IPS DF 4.7 (cell line): ENCODE results near the gene LAMTOR1.
A peak's percentile ranks its signal among the peaks of the same experiment; 100 is the strongest.

Source experiments
- DNase-seq: peaks from one replicate; pipeline ENCODE4 v3.0.0-alpha.2; 2013; ENCODE audit warnings: low spot score; ENCODE audit errors: extremely low read depth

LAMTOR1 gene

DNA sequence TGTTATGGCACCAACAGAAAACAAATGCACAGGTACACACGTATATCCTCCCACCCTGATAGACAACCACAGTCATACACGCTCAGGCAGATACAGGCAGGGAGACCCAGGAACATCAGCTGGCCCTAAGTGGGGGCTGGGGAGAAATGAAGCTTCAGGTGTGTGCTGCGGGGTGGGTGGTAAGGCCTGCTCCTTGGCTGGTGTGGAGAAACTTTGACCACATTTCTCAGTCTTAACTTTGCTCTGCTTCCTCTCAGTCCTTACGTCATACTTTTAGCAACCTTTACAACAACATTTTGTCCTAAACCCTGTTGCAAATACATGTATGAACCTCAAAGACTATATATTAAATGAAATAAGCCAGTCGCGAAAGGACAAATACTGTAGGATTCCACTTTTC is 16.1 kb upstream of the LAMTOR1 start:
- no peak for DNase-seq

DNA sequence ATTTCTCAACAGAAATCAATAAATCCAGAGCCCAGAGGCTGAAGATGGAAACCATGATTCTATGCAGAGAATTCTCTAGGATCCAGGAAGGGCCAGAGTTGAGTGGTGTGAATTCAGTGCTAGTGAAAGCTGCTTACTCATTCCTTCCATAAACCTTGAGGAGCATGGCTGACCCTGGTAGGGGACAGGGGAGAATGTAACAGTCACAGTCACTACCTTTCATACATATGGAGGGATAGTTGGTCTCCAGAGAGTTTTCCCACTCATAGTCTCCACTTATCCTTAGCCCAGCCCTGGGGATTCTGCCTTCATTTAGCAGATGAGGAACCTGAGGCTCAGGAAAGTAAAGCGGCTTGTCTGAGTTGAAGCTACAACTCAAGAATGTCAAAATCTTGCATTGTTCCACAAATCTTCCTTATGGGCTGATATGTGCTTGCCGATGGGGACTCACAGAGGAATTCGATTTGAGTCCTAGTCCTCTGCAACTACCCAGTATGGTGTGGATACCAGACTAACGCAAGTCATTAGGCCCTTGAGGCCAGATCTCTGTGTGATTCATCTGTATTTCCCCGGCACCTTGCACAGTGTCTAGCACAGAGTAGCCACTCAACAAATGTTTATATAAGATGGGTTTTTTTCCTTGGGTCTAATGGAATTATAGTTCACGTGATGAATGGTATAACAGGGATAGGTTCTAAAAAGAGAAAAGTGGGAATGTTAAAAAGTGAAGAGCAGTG is 13.1 kb upstream of the LAMTOR1 start:
- DNase-seq: no peak

DNA sequence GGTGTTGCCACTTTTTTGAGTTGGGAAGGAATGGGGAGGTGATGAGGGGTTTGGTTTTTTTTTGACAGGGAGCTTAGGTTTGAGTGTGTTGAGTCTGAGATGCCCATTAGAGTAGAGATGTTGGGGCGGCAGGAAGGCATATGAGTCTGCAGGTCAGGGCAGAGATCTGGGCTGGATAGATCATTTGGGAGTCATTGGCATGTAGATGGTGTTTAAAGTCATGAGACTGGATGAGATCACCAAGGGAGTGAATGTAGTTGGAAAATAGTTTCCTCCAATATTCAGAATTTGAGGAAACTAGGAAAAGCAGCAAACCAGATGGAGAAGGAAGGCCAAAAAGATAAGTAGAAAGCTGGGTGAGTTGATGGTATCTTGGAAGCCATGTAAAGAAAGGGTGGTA is 11.5 kb upstream of the LAMTOR1 start:
- DNase-seq: no peak

DNA sequence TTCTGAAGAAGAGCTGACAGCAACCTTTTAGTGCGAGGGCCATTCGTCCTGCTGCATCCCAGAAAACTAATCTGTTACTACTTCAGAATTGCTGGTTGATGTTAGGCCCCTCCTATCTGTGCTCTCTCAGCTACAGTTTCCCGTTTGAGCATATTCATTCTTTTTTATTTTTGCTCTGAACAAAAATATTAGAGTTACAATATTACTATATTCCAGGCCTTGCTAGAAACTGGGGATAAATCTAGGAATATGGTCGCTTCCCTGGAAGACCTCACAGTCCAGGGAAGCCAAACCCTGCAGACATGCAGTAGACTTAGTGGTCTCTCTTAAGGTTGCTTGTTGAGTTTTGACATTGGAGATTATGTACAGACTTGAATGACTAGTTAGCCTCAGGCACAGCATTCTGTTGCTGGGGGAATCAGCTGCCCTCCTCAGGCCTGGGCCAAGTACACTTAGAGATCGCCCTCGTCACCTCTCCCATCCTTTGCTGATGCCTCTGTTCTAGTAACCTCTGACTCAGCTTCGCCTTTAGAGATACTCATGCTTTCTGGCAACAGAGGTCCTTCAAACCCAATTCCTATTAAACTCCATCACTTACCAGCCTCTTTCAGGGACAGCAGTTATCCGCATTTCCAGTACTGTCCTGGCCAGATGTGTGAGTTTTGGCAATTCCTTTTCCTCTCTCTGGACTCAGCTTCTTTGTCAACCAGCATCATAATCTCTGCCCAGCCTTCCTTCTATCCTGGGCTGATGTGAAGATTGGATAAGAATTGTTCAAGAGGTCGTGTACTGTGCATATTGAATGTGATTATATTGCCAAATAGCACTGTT is 10.1 kb upstream of the LAMTOR1 start:
- no peak for DNase-seq

DNA sequence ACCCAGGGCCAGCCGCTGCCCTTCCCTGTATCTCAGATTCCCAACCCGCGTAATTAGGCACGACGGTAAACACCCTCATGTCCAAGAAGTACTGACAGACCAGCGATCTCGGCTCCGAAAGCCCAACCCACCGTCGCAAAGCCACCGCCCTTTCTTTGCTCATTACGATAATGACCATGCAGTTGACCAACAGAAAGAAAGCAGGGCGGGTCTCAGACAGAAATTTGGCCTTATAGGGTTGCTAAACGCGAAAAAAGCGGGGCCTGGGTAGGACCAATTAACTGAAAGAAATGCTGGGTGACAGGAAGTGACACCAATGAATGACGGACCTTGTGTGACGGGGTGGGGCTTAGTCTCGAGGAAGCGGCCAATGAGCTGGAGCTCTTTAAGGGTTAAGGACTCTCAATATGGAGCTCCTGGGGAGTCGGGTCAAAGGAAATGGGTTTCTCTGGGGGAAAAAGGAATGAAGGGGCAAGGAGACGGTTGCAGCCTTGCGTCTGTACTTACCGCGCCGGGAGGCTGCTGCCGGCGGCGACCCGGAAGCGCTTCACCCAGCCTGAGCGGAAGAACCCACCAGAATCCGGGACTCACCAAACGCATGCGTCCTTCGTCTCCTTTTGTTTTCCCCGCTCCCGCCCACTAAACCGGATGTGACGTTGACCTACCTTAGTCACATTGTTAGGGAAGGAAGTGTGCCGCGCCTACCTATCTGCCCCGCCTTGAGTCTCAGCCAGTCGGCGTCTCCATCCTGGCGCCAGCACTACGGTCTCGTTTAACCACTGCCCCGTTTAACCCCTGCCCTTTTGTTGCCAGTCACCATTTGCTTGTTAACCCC is 9.3 kb upstream of the LAMTOR1 start, which contains the start of gene ANAPC15:
Gene ANAPC15, minus strand, starts transcription at position 553 of the 835 bp plus-strand sequence. CDS start 1,419 bp downstream, outside the sequence.
- peak; percentile 99 for DNase-seq

DNA sequence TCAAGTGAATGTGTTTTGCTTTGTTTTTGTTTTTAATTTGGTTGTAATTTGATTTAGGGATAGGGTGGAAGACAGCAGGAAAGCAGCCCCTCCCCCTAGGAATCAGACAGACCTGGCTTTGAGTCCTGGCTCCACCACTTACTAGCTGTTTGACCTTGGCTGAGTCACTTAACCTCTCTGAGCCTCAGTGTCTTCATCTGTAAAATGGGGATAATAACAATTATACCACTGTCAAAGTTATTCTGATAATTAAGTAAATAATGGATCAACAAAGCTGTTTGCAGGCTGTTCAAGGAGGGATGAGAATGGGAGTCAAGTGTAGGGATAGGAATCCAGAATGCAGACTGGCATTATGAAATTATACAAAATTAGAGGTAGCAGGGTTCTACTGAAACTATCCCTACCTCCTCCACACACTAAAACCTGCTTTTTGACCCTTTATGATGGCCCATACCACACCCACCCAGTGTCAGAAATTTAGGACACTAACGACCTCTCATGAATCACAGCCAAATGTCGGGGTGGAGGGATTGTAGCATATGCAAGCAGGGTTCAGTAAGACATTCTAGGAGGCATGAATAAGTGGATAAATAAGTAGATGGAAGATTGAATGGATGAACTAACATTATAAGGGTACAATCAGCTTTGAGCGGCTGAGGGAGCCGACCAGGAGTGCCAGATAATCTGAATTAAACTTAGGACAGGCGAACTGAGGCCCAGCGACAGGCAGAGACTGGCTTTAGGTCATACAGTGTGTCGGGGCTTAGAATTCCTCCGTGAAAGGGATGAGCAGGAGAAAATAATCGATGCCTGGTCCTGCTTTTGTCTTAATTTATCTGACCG is 8.4 kb upstream of the LAMTOR1 start:
- no peak for DNase-seq

DNA sequence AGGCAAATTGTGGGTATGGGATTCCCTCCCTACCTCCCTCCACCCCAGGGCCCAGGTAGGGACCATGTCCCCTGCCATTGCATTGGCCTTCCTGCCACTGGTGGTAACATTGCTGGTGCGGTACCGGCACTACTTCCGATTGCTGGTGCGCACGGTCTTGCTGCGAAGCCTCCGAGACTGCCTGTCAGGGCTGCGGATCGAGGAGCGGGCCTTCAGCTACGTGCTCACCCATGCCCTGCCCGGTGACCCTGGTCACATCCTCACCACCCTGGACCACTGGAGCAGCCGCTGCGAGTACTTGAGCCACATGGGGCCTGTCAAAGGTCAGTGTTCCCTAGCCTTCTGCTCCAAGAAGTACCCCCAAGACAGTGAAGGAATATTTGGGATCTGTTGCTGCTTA is 2.8 kb upstream of the LAMTOR1 start, which contains the start of gene TOMT:
Gene TOMT, plus strand, starts transcription at position 37 of the 400 bp plus-strand sequence. Its CDS starts 28 bp downstream, at position 65.
- DNase-seq: no peak

DNA sequence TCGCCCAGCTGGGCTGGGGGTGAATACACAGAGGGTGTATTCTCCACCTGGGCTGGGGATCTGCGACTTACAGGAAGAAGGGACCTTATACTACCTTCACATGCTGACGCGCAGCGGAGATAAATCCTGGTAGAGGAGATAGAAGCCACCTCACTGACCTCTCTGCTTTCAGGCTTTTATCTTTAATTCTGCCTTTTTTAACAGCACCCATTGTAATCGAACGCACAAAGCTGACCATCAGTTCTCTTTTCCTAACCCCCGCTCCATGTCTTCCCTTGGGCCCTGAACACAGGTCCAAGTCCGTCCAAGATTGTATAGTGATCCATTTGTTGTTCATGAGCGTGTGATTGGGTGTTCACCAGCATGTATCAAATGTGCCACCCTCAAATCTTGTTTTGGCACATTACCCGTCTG is 664 bp upstream of the LAMTOR1 start:
- DNase-seq: no peak

DNA sequence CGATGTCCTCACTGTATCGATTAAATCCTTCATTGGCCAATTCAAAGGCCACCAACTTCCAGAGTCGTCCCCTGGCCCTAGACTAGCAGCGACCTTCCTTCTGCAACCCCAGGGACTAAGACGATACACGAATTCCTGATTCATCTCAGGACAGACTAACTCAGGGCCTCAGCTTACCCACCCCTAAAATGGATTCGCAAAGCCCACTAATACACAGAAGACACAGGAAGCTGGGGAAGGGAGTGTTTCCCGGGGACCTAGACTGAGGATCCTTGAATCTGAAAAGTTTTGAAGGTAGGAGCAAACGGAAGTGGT is 509 bp downstream of the LAMTOR1 start:
- DNase-seq: no peak

DNA sequence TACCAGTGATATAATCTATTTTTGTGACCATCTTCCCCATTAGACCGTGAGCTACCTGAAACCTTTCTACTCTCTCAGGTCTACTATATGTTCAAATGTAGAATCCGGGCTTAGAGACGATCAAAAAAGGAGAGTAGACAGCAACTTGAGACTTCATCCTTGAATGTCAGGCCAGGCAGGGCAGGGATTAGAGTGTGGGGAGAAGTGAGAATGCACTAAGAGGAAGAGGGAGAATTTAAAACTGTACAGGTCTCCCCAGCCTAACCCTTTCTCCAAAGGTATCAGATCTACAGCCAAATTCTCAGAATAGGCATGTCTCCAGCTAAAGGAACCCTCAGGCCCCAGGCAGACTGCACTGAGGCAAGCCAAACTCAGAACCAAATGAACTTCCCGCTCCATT is 935 bp downstream of the LAMTOR1 start:
- no peak for DNase-seq

DNA sequence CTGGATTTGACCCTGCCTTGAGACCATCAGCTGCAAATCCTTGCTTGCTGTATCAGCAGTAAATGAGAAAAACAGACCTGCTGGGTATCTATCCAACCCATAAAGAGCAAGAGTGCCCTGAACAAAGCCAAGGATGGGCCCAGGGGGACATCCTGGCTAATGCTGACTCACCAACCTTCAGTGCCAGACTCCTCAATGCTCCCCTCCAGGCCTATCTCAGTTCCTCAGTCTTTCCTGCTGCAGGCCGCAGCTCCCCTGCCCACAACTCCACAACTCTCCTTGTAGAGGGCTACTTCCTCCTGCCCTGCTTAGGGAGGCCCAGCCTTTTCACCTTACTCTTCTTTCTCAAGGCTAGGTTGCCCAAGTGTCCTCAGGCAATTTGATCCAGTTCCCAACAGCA is 2.6 kb downstream of the LAMTOR1 start:
- DNase-seq: no peak

DNA sequence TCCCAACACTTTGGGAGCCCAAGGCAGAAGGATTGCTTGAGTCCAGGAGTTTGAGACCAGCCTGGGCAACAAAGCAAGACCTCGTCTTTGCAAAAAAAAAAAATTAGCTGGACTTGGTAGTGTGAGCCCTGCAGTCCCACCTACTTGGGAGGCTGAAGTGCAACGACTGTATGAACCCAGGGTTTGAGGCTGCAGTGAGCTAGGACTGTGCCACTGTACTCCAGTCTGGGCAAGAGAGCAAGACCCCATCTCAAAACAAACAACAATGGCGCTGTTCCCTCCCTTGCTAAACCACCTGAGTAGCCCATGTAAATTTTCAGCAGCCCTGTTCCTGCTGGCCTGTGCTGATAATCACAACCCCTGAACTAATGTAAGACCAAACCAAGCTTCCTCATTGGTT is 3.1 kb downstream of the LAMTOR1 start:
- DNase-seq: no peak

DNA sequence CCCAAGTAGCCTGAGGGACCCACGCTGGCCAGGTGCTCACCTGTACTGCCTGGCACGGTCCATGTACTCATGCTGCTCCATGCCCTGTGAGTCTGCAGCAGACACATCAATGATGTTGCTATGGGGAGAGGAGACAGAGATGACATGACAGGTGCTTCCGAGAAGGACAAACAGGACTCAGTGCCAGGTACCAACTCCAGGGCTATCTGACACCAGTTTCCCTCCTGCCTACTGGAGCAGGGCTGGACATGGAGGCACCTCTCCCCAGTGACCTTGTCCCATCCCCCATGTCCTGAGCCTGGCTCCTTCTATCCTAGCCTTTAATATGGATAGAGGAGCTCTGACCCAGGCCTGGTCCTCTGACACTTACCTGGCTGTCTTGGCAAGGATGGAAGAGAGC is 4.4 kb downstream of the LAMTOR1 start:
- no peak for DNase-seq

DNA sequence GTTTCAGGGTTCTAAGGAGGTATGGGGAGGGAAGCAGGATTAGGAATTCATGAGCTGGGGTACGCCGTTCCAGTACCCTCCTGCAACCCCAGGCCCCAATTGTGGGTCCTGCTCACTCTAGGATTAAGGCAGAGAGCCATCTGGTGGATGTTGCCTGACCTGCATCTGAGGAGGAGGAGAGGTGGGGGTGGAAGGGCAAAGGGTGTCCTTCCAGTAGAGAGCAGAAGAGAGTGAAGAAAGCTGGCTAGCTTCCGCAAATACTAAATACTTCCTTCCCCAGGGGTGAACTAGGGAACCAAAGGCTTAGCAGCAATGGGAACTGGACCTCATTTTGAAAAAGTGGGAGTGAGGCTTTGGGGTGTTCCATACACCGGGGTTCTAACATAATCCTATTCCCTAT is 11.8 kb downstream of the LAMTOR1 start:
- DNase-seq: no peak

DNA sequence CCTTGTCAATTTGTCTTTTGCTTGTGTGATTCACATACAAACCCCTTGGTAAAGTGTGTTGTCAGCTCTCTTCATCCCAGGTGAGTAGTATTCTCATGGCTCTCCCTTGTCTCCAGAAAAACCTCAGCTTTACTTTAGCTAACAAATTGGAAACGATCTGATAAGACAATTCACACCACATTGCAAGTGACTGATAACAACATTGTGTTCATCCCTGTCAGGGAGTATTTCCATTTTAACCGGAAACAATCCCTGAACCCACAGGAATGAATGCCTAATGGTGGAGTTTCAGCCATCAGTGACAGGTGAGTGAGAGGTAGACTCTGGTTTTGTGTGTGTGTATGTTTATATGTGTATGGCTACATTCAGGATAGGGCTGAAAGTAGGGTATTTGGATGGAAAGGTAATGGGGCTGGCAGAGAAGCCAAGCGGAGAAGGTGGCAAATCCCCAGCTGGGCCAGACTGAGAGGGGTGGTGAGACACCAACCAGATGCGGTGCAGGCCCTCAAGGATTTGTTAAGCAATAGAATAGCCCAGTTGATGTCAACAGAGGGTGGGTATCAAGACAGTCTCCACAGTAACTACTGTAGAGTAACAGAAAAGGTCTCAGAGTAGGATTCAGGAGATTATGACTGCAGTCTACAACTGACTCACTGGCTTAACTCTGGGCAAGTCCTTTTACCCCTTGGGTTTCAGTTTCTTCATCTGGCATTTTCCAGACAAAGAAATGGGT is 14.9 kb downstream of the LAMTOR1 start:
- DNase-seq: no peak

DNA sequence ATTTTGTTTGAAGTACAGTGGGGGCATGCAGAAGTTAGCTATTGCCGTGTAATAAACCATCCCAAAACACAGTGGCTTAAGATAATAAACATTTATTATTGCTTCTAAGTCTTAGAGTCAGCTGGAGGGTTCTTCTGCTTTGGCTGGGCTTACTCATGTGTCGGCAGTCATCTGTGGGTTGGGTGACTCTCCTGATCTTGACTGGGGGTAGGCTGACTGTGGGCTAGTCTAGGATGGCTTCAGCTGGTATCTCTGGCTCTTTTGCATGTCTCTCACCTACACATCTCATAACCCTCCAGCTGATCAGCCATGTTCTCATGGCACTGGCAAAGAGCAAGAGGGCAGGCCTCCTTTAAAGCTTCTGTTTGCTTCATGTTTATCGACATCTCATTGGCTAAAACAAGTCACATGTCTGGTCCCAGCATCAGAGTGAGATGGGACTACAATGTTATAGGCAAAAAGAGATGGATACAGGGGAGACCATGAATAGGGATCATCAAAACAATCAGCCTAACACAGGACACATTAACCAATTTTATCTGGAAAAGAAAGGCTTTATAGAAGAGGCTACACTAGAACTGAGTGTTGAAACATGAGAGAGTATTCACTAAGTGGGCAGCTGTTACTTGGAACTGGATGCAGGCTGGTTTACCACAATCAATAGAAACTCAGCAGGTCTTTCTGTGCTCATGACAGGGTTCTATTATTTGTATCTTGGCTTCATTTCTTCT is 17.3 kb downstream of the LAMTOR1 start:
- no peak for DNase-seq

DNA sequence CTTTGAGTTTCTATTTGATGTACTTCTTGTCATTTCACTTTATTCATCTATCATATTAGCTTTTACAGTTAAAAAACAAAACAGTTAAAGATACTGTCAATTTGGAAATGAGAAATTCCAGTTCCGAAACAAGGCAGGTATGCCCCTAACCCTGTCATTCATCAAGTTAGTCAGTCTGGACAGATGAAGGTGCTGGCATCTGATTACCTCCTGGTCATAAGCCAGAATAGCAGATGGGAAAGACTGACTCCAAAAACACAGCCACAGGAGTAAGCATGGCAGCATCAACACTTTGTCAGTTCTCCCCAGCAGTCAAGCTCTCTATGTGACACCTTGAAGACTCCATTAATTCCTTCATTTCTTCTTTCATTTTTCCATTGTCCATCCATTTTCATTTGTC is 18.1 kb downstream of the LAMTOR1 start:
- no peak for DNase-seq

DNA sequence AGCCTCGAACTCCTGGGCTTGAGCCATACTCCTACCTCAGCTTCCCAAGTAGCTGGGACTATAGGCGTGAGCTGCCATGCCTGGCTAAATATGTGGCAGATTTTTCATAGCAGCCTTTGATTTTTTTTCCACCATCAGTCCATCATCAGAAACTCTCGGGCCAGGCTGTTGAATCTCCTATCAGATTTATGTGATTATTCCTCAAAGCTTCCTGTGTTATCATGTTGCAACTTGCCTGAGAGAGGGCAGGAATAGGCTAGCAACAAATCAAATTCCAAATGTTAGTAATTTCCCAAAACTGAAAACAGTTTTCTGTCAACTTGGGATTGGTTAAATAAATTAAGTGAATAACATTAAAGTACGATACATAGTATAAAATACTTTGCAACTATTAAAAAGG is 19.0 kb downstream of the LAMTOR1 start:
- DNase-seq: no peak

DNA sequence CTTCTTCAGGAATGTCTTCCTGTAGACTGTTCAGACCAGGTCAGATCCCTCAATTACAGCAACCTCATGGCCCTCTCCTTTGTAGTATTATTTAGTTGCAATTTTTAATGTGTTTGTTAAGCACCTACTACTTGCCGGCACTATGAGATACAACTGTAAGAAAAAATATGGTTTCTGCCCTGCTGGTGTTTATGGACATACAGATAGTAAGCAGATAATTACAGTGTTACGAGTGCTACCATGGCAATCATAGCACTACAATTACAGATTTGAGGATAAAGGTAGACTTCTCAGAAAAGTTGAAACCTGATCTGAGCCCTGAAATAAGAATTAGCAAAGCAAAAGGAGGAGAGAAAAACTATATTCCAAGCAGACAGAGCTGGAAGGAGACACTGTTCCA is 19.7 kb downstream of the LAMTOR1 start:
- DNase-seq: no peak
